Measurements from ENCODE around the gene LILRA1.

- TF ChIP-seq CTCF (conservative IDR thresholded peaks at IDR 0.05), result no peak
- no peak for TF ChIP-seq ZFX (IDR thresholded peaks at IDR 0.05)
Observed at GRCh38 chr19:54561840-54562239, 31.6 kb upstream of the LILRA1 start.

All from C4-2B (cell line).